Rectal smooth muscle tissue (tissue), 1 donor: ENCODE data around the gene WEE1.
A peak's percentile ranks its signal among the peaks of the same experiment; 100 is the strongest.

Source experiments
- H3K27ac ChIP-seq: one replicate; pipeline ENCODE4 v1.7.0; 2013; ENCODE audit warnings: low read depth, low read length, inconsistent platforms
- H3K27me3 ChIP-seq: one replicate; pipeline ENCODE4 v1.7.0; 2013; ENCODE audit warnings: low read length; ENCODE audit not compliant: control insufficient read depth, insufficient read depth
- H3K36me3 ChIP-seq: one replicate; pipeline ENCODE4 v1.7.0; 2013; ENCODE audit warnings: low read length; ENCODE audit not compliant: control insufficient read depth, insufficient read depth
- H3K4me1 ChIP-seq: one replicate; pipeline ENCODE4 v1.7.0; 2013; ENCODE audit warnings: low read length; ENCODE audit not compliant: control insufficient read depth, insufficient read depth
- H3K4me3 ChIP-seq: one replicate; pipeline ENCODE4 v1.7.0; 2013; ENCODE audit warnings: low read length
- H3K9ac ChIP-seq: one replicate; pipeline ENCODE4 v1.7.0; 2013; ENCODE audit warnings: low read length

WEE1 gene

GRCh38 chr11:9606809-9607510 lies 33.5 kb downstream of the WEE1 start:
- Histone ChIP-seq H3K4me1 (no peaks in the 10 kb centered on the region), H3K27ac (no peak overlapping the region), H3K9ac (no peak overlapping the region), H3K27me3 (no peaks in the 10 kb centered on the region), H3K36me3 (no peaks in the 10 kb centered on the region), H3K4me3 (no peak overlapping the region)

- no peaks in the 10 kb centered on the region for H3K36me3 ChIP-seq
- H3K4me3 ChIP-seq: no peak overlapping the region
- H3K9ac ChIP-seq: no peak overlapping the region
- no peaks in the 10 kb centered on the region for H3K27me3 ChIP-seq
- H3K27ac ChIP-seq: no peak overlapping the region
- H3K4me1 ChIP-seq: no peaks in the 10 kb centered on the region
Observed at GRCh38 chr11:9607511-9607899, 34.0 kb downstream of the WEE1 start.

- no peak overlapping the region for H3K27ac ChIP-seq
- no peak overlapping the region for H3K9ac ChIP-seq
- no peaks in the 10 kb centered on the region for H3K27me3 ChIP-seq
- no peaks in the 10 kb centered on the region for H3K36me3 ChIP-seq
- H3K4me1 ChIP-seq: peaks cover 9% of the 10 kb centered on the region
- H3K4me3 ChIP-seq: no peak overlapping the region
Observed at GRCh38 chr11:9609002-9609759, 35.7 kb downstream of the WEE1 start.

GRCh38 chr11:9609841-9610240 lies 36.4 kb downstream of the WEE1 start:
- Histone ChIP-seq H3K4me1 (peaks cover 12% of the 10 kb centered on the region), H3K27me3 (no peaks in the 10 kb centered on the region), H3K27ac (no peak overlapping the region), H3K9ac (no peak overlapping the region), H3K4me3 (no peak overlapping the region), H3K36me3 (no peaks in the 10 kb centered on the region)

GRCh38 chr11:9613118-9613829 lies 39.8 kb downstream of the WEE1 start:
- Histone ChIP-seq H3K9ac (peak overlapping the region; percentile 54), H3K27me3 (no peaks in the 10 kb centered on the region)

GRCh38 chr11:9613830-9614762 lies 40.6 kb downstream of the WEE1 start:
- peak overlapping the region; percentile 92 for H3K27ac ChIP-seq
- no peaks in the 10 kb centered on the region for H3K36me3 ChIP-seq
- H3K27me3 ChIP-seq: no peaks in the 10 kb centered on the region
- H3K4me3 ChIP-seq: peak overlapping the region; percentile 79
- H3K9ac ChIP-seq: peak overlapping the region; percentile 54
- H3K4me1 ChIP-seq: peaks cover 12% of the 10 kb centered on the region

More at GRCh38 chr11:9613118-9613829, 39.8 kb downstream of the WEE1 start:
- H3K4me1 ChIP-seq: peaks cover 12% of the 10 kb centered on the region
- H3K4me3 ChIP-seq: peak overlapping the region; percentile 79
- peak overlapping the region; percentile 92 for H3K27ac ChIP-seq
- H3K36me3 ChIP-seq: no peaks in the 10 kb centered on the region

GRCh38 chr11:9615031-9615451 lies 41.6 kb downstream of the WEE1 start:
- H3K9ac ChIP-seq: no peak overlapping the region
- no peaks in the 10 kb centered on the region for H3K36me3 ChIP-seq
- peaks cover 12% of the 10 kb centered on the region for H3K4me1 ChIP-seq
- no peak overlapping the region for H3K4me3 ChIP-seq
- no peaks in the 10 kb centered on the region for H3K27me3 ChIP-seq
- H3K27ac ChIP-seq: no peak overlapping the region

GRCh38 chr11:9616042-9616675 lies 42.7 kb downstream of the WEE1 start:
- Histone ChIP-seq H3K27me3 (no peaks in the 10 kb centered on the region), H3K36me3 (no peaks in the 10 kb centered on the region), H3K4me3 (no peak overlapping the region), H3K4me1 (peaks cover 12% of the 10 kb centered on the region), H3K9ac (no peak overlapping the region), H3K27ac (no peak overlapping the region)

GRCh38 chr11:9616858-9617257 lies 43.4 kb downstream of the WEE1 start:
- Histone ChIP-seq H3K36me3 (no peaks in the 10 kb centered on the region), H3K4me1 (peaks cover 12% of the 10 kb centered on the region), H3K27ac (no peak overlapping the region), H3K9ac (no peak overlapping the region), H3K4me3 (no peak overlapping the region), H3K27me3 (no peaks in the 10 kb centered on the region)

- Histone ChIP-seq H3K9ac (no peak overlapping the region), H3K36me3 (no peaks in the 10 kb centered on the region), H3K27me3 (no peaks in the 10 kb centered on the region), H3K27ac (no peak overlapping the region), H3K4me3 (no peak overlapping the region), H3K4me1 (peaks cover 8% of the 10 kb centered on the region)
Observed at GRCh38 chr11:9617940-9618339, 44.5 kb downstream of the WEE1 start.

GRCh38 chr11:9619004-9619403 lies 45.5 kb downstream of the WEE1 start:
- H3K27me3 ChIP-seq: no peaks in the 10 kb centered on the region
- H3K9ac ChIP-seq: no peak overlapping the region
- H3K4me3 ChIP-seq: no peak overlapping the region
- H3K4me1 ChIP-seq: peaks cover 3% of the 10 kb centered on the region
- H3K36me3 ChIP-seq: no peaks in the 10 kb centered on the region
- H3K27ac ChIP-seq: no peak overlapping the region
